H9 (cell line): ENCODE results near the gene INTS1. TPM values are rescaled to one million over a fixed set of nuclear protein-coding genes. Genes with fewer than 3 reads are reported as not detected.

Source experiments
- DNase-seq: peaks from one replicate; pipeline ENCODE4 v3.0.0-alpha.2; 2017
- H2AFZ ChIP-seq: one replicate; pipeline ENCODE4 v1.6.1; 2013; ENCODE audit warnings: mild to moderate bottlenecking, low read length, control low read depth, moderate library complexity
- H2AK5ac ChIP-seq: 2 replicates; pipeline ENCODE4 v1.6.1; 2013; ENCODE audit warnings: low read length, control low read depth, mixed read lengths; ENCODE audit not compliant: insufficient read length
- H2BK120ac ChIP-seq: one replicate; pipeline ENCODE4 v1.6.1; 2013; ENCODE audit warnings: low read depth, mild to moderate bottlenecking, low read length, control low read depth, inconsistent platforms; ENCODE audit not compliant: poor library complexity, severe bottlenecking
- H2BK12ac ChIP-seq: 2 replicates; pipeline ENCODE4 v1.6.1; 2013; ENCODE audit warnings: low read length, control low read depth, mixed read lengths, low read depth; ENCODE audit not compliant: insufficient read length
- H2BK15ac ChIP-seq: 2 replicates; pipeline ENCODE4 v1.6.1; 2013; ENCODE audit warnings: low read depth, low read length, control low read depth
- H2BK20ac ChIP-seq: one replicate; pipeline ENCODE4 v1.6.1; 2013; ENCODE audit warnings: low read depth, mild to moderate bottlenecking, low read length, control low read depth, inconsistent platforms; ENCODE audit not compliant: poor library complexity, severe bottlenecking
- H2BK5ac ChIP-seq: 2 replicates; pipeline ENCODE4 v1.6.1; 2013; ENCODE audit warnings: low read length, control low read depth, mixed read lengths; ENCODE audit not compliant: insufficient read length
- H3K14ac ChIP-seq: 2 replicates; pipeline ENCODE4 v1.6.1; 2013; ENCODE audit warnings: low read length, control low read depth; ENCODE audit not compliant: insufficient read depth
- H3K18ac ChIP-seq: 2 replicates; pipeline ENCODE4 v1.6.1; 2013; ENCODE audit warnings: low read depth, mild to moderate bottlenecking, mixed read lengths, low read length, control low read depth; ENCODE audit not compliant: insufficient read length
- H3K23ac ChIP-seq: 2 replicates; pipeline ENCODE4 v1.6.1; 2013; ENCODE audit warnings: low read length, control low read depth, mixed read lengths, low read depth; ENCODE audit not compliant: insufficient read length
- H3K23me2 ChIP-seq: 2 replicates; pipeline ENCODE4 v1.6.1; 2013; ENCODE audit warnings: low read depth, mild to moderate bottlenecking, mixed read lengths, low read length, control low read depth; ENCODE audit not compliant: insufficient read length, poor library complexity, severe bottlenecking
- H3K27ac ChIP-seq: 2 replicates; pipeline ENCODE4 v1.5.1; 2013; ENCODE audit warnings: low read length, control low read depth, mixed read lengths, low read depth; ENCODE audit not compliant: insufficient read length
- H3K27me3 ChIP-seq: 2 replicates; pipeline ENCODE4 v1.6.1; 2013; ENCODE audit warnings: low read length, control low read depth, inconsistent platforms; ENCODE audit not compliant: insufficient read depth
- H3K4ac ChIP-seq: 2 replicates; pipeline ENCODE4 v1.6.1; 2013; ENCODE audit warnings: low read depth, mild to moderate bottlenecking, control low read depth, inconsistent platforms, low read length, moderate library complexity
- H3K4me1 ChIP-seq: 2 replicates; pipeline ENCODE4 v1.6.1; 2013; ENCODE audit warnings: low read length, control low read depth, inconsistent platforms; ENCODE audit not compliant: insufficient read depth
- H3K4me2 ChIP-seq: 2 replicates; pipeline ENCODE4 v1.6.1; 2013; ENCODE audit warnings: low read length, control low read depth, mixed read lengths; ENCODE audit not compliant: insufficient read length, insufficient read depth
- H3K56ac ChIP-seq: 2 replicates; pipeline ENCODE4 v1.6.1; 2013; ENCODE audit warnings: low read depth, mild to moderate bottlenecking, mixed read lengths, low read length, control low read depth; ENCODE audit not compliant: insufficient read length
- H3K79me1 ChIP-seq: 2 replicates; pipeline ENCODE4 v1.6.1; 2013; ENCODE audit warnings: low read depth, mild to moderate bottlenecking, moderate library complexity, low read length, control low read depth, inconsistent platforms; ENCODE audit not compliant: insufficient read depth, poor library complexity, severe bottlenecking
- H3K79me2 ChIP-seq: 2 replicates; pipeline ENCODE4 v1.6.1; 2013; ENCODE audit warnings: low read length, control low read depth, inconsistent platforms; ENCODE audit not compliant: insufficient read depth
- H3K9ac ChIP-seq: 2 replicates; pipeline ENCODE4 v1.6.1; 2013; ENCODE audit warnings: low read length, control low read depth, mixed read lengths; ENCODE audit not compliant: insufficient read length; ENCODE audit errors: extremely low read depth
- H3K9me3 ChIP-seq: one replicate; pipeline ENCODE4 v1.6.1; 2013; ENCODE audit warnings: low read depth, low read length, inconsistent platforms; ENCODE audit not compliant: control insufficient read depth
- H3T11ph ChIP-seq: one replicate; pipeline ENCODE4 v1.6.1; 2013; ENCODE audit warnings: mild to moderate bottlenecking, low read length, control low read depth, inconsistent platforms
- H4K20me1 ChIP-seq: one replicate; pipeline ENCODE4 v1.6.1; 2013; ENCODE audit not compliant: control insufficient read depth, insufficient read length, insufficient read depth
- H4K5ac ChIP-seq: 2 replicates; pipeline ENCODE4 v1.6.1; 2013; ENCODE audit warnings: low read depth, mild to moderate bottlenecking, mixed read lengths, low read length, control low read depth; ENCODE audit not compliant: insufficient read length
- H4K8ac ChIP-seq: replicated peaks from 2 replicates; pipeline ENCODE4 v1.6.1; 2013; ENCODE audit warnings: low read length, control low read depth, mixed read lengths, low read depth; ENCODE audit not compliant: insufficient read length
- H4K91ac ChIP-seq: 2 replicates; pipeline ENCODE4 v1.6.1; 2013; ENCODE audit warnings: low read depth, mild to moderate bottlenecking, moderate library complexity, mixed read lengths, low read length, control low read depth; ENCODE audit not compliant: insufficient read length
- H3K27ac Mint-ChIP-seq, 3 experiments: 2 replicates in 2 of 3; 3 replicates in 1 of 3; pipeline ENCODE4 v1.8.0; 2020 to 2021; ENCODE audit warnings: mixed read lengths in 3 of 3, mild to moderate bottlenecking in 1 of 3, moderate library complexity in 1 of 3
- H3K27me3 Mint-ChIP-seq: 2 replicates; pipeline ENCODE4 v1.8.0; 2021; ENCODE audit warnings: low read depth, mild to moderate bottlenecking, moderate library complexity, mixed read lengths
- H3K36me3 Mint-ChIP-seq, 3 experiments: 2 replicates in 2 of 3; 3 replicates in 1 of 3; pipeline ENCODE4 v1.8.0; 2020 to 2021; ENCODE audit warnings: low read depth in 3 of 3, mixed read lengths in 3 of 3; ENCODE audit not compliant: insufficient read depth in 1 of 3
- H3K4me1 Mint-ChIP-seq, 2 experiments: 2 replicates each; pipeline ENCODE4 v1.8.0; 2020; ENCODE audit warnings: mixed read lengths in 2 of 2
- H3K4me3 Mint-ChIP-seq, 2 experiments: 2 replicates in 1 of 2; 3 replicates in 1 of 2; pipeline ENCODE4 v1.8.0; 2020 to 2021; ENCODE audit warnings: mild to moderate bottlenecking in 2 of 2, mixed read lengths in 2 of 2, moderate library complexity in 1 of 2
- H3K9me3 Mint-ChIP-seq, 2 experiments: 2 replicates in 1 of 2; 3 replicates in 1 of 2; pipeline ENCODE4 v1.8.0; 2020; ENCODE audit warnings: mild to moderate bottlenecking in 2 of 2, mixed read lengths in 2 of 2, moderate library complexity in 1 of 2
- WGBS: extraction: QIAGEN DNeasy Blood & Tissue Kit; methylation state at CpG from one replicate; pipeline ENCODE4 v1.1.7; 2013; ENCODE audit warnings: missing lambda C conversion rate, low lambda C conversion rate, mixed read lengths; ENCODE audit not compliant: insufficient read length; ENCODE audit errors: extremely low coverage; 5-methylcytosine and 5-hydroxymethylcytosine counted together
- total RNA-seq: library from RNA; stranded (reverse); gene quantifications from 2 replicates; pipeline ENCODE4 v1.2.1, GENCODE V29; 2021
- TF ChIP-seq, protein P1 (sequence below): fragments of 200-600 bp; sonication (generic); conservative IDR thresholded peaks from 3 replicates; pipeline ENCODE4 v1.8.0; 2021; ENCODE audit warnings: antibody characterized with exemption, mild to moderate bottlenecking

INTS1 gene
- total RNA-seq, 1 experiment from 2014 or later, result 133 TPM

DNA sequence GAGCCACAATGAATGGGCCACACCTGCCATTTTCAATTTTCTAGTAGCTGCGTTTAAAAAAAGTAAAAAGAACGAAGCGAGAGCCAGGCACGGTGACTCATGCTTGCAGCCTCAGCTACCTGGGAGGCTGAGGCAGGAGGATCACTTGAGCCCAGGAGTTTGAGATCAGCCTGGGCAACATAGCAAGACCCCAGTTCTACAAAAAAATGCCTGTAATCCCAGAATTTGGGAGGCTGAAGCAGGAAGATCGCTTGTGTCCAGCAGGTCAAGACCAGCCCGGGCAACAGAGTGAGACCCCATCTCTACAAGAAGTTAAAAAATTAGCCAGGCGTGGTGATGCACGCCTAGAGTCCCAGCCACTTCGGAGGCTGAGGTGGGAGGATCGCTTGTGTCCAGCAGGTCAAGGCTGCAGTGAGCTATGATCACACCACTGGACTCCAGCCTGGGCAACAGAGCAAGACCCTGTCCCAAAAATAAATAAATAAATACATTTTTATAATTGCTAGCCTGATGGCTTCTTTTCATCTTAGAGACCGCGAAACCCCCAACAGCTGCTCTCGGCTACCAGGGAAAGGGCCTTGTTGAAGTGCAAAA is 77.0 kb downstream of the INTS1 start:
- no CpG with 5 or more reads among the region's 13 CpGs for WGBS
- Mint-ChIP-seq H3K36me3 (no peaks in the 10 kb centered on the region), H3K4me3 (no peak overlapping the region), H3K9me3 (peaks cover 0 to 3% of the 10 kb centered on the region in 2 experiments; a peak in 1 of 5 replicates), H3K27me3 (peaks cover 18% of the 10 kb centered on the region), H3K4me1 (peaks cover 3 to 27% of the 10 kb centered on the region in 2 experiments), H3K27ac (no peak overlapping the region)
- no peaks in the 10 kb centered on the region for H3K79me1 ChIP-seq
- H3K4ac ChIP-seq, result no peak overlapping the region
- H3K14ac ChIP-seq, result no peak overlapping the region
- no peaks in the 10 kb centered on the region for H3K23me2 ChIP-seq
- TF ChIP-seq, protein P1, sequence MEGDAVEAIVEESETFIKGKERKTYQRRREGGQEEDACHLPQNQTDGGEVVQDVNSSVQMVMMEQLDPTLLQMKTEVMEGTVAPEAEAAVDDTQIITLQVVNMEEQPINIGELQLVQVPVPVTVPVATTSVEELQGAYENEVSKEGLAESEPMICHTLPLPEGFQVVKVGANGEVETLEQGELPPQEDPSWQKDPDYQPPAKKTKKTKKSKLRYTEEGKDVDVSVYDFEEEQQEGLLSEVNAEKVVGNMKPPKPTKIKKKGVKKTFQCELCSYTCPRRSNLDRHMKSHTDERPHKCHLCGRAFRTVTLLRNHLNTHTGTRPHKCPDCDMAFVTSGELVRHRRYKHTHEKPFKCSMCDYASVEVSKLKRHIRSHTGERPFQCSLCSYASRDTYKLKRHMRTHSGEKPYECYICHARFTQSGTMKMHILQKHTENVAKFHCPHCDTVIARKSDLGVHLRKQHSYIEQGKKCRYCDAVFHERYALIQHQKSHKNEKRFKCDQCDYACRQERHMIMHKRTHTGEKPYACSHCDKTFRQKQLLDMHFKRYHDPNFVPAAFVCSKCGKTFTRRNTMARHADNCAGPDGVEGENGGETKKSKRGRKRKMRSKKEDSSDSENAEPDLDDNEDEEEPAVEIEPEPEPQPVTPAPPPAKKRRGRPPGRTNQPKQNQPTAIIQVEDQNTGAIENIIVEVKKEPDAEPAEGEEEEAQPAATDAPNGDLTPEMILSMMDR, result no peak
- no peak overlapping the region for H3K4me2 ChIP-seq
- no peak overlapping the region for H4K5ac ChIP-seq
- no peaks in the 10 kb centered on the region for H3K4me1 ChIP-seq
- H2BK120ac ChIP-seq, result no peak overlapping the region
- no peak overlapping the region for H3T11ph ChIP-seq
- no peak overlapping the region for H2BK15ac ChIP-seq
- H2BK5ac ChIP-seq, result no peak overlapping the region
- H3K27me3 ChIP-seq, result no peaks in the 10 kb centered on the region
- H4K91ac ChIP-seq, result no peak overlapping the region
- no peak overlapping the region for H2BK12ac ChIP-seq
- no peak overlapping the region for H3K9ac ChIP-seq
- H2AK5ac ChIP-seq, result no peak overlapping the region
- H3K23ac ChIP-seq, result no peak overlapping the region
- no peak overlapping the region for H3K18ac ChIP-seq
- no peaks in the 10 kb centered on the region for H3K79me2 ChIP-seq
- H3K9me3 ChIP-seq, result no peaks in the 10 kb centered on the region
- no peak overlapping the region for H3K56ac ChIP-seq
- H3K27ac ChIP-seq, result no peak overlapping the region
- H4K20me1 ChIP-seq, result no peaks in the 10 kb centered on the region
- no peak overlapping the region for H2AFZ ChIP-seq
- no peak overlapping the region for H4K8ac ChIP-seq
- no peak for DNase-seq
- no peak overlapping the region for H2BK20ac ChIP-seq
